NCI-H774 (cell line): ENCODE data around the gene FYB1.
"Not testable (repeated sequence)": the region's sequence is repeated elsewhere in the genome, so short reads cannot be mapped to it uniquely, and the experiment has no call there.

Source experiments
- DNase-seq: peaks from one replicate; lab custom pipeline; 2025; lab: John Stamatoyannopoulos, UW

FYB1 gene, protein sequence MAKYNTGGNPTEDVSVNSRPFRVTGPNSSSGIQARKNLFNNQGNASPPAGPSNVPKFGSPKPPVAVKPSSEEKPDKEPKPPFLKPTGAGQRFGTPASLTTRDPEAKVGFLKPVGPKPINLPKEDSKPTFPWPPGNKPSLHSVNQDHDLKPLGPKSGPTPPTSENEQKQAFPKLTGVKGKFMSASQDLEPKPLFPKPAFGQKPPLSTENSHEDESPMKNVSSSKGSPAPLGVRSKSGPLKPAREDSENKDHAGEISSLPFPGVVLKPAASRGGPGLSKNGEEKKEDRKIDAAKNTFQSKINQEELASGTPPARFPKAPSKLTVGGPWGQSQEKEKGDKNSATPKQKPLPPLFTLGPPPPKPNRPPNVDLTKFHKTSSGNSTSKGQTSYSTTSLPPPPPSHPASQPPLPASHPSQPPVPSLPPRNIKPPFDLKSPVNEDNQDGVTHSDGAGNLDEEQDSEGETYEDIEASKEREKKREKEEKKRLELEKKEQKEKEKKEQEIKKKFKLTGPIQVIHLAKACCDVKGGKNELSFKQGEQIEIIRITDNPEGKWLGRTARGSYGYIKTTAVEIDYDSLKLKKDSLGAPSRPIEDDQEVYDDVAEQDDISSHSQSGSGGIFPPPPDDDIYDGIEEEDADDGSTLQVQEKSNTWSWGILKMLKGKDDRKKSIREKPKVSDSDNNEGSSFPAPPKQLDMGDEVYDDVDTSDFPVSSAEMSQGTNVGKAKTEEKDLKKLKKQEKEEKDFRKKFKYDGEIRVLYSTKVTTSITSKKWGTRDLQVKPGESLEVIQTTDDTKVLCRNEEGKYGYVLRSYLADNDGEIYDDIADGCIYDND

DNA sequence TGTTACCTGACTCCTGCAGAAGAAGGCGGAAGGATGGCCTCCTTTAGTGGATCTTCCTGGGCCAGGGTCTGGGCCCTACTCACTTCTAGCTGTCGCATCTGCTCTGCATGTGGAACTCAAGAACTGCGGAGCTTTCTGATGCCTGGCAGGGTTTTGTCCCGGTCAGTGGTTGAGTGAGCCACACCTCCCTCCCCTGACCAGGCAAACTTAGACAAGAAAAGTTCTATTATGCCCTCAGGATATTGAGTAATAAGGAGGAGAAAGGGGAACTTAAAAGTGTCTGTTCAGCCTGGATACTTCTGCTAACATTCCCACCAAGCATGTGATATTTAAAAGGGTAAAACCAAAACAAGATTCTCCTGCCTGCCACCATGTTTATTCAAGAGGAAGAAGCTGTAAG, at the start of gene FYB1:
TSS of gene FYB1 (minus strand) at position 127 of the 400 bp plus-strand sequence. CDS start 16,603 bp downstream, outside the sequence.
- no peak for DNase-seq

DNA sequence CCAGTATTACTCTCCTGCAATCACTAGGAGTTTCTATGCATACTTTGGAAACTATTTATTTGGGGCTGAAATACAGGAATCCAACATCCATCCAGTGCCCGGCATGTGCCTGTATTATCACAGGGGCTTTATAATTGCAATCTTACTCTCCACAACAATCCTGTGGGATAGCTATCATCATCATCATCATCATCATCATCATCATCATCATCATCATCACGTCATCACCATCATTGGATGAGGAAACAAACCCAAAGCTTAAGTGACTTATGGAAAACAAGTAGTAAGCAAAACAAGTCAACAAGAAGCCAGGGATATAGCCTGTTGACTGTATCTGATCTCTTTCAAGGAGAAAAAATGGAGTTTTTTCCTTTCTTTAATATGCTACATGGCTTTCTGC, 47.8 kb upstream of the FYB1 start:
- DNase-seq: no peak

DNA sequence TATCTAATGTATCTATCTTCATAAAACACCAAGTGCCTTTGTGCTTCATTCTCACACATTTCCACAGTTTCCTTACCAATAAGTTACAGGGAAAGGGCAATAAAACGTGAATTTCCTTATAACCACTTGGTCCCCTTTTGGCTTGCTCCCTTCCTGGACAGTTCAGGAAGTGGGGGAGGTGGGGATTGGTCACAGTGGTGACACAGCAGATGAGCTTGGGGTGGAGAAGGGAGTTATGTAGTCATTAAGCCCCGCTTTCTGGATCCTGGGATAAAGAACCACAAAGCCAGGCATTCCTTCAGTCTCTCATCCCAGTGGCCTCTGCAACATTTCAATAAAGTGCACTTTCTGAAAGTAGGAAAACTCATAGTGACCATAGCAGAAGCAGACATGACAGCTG, 47.1 kb upstream of the FYB1 start:
- no peak for DNase-seq

DNA sequence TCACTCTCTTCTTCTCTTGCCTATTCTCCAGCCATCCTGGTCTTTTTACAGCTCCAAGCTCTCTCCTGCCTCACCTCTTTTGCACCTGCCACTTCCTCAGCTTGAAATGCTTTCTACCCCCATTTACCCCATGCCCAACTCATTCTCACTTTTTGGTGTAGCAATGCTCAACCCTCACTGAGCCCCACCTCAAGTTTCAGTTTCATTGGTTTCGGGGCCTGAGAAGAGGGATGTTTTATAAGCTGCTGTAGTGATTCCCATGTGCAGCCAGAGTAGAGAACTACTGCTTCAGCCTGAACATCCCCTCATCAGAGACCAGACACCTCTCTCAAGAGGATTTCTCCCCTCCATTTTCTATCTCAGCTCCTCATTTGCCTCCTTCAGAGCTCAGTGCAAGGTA, 45.2 kb upstream of the FYB1 start:
- DNase-seq: no peak

DNA sequence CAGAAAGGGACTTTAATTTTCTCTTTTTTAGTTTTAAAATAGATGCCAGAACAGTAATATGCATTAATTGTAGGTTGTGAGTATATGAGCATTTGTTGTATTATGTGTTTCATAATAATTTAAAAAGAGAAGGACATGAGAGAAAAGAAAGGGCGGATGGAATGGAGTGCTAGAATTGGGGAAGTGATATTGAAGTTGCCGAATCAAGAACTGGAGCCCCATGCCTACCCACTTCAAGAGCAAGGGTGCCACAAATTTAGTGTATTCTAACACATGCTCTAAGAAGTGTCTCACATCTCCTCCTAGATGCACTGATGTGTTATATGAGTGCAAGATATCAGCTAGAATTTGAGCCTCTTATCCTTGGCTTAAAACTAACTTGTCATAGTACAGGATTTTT, 43.6 kb upstream of the FYB1 start:
- no peak for DNase-seq

DNA sequence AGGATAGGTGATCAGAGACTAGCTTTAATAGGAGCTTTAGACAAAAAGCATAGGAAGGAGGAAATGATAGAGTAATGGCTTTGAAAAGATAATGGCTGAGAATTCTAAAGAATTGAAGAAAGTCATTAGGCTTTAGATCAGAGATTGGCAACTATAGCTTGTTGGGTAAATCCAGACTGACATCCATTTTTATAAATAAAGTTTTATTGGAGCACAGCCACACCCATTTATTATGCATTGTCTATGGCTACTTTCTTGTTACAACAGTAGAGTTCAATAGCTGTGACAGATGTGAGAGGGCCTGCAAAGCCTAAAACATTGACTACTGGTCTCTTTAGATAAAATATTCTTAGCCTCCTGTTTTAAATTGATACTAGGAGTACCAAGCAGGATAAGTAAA, 40.7 kb upstream of the FYB1 start:
- no peak for DNase-seq

DNA sequence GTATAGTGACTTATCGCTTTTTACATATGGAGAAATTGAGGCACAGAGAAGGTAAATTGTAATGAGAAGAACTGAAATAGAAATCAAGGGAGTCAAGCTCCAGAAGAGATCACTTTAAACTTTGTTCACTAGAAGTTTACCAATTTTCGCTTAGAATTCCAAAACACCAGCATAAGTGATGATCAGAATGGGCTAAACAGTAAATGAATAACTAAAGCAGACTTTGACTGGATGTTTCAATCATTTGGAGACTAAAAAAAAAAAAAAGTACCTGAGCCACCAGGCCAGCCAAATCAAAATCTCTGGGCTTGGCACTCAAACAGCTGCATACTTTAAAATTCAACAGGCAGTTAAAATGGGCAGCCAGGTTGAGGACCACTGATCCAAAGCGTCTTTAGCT, 38.2 kb upstream of the FYB1 start:
- DNase-seq: no peak

DNA sequence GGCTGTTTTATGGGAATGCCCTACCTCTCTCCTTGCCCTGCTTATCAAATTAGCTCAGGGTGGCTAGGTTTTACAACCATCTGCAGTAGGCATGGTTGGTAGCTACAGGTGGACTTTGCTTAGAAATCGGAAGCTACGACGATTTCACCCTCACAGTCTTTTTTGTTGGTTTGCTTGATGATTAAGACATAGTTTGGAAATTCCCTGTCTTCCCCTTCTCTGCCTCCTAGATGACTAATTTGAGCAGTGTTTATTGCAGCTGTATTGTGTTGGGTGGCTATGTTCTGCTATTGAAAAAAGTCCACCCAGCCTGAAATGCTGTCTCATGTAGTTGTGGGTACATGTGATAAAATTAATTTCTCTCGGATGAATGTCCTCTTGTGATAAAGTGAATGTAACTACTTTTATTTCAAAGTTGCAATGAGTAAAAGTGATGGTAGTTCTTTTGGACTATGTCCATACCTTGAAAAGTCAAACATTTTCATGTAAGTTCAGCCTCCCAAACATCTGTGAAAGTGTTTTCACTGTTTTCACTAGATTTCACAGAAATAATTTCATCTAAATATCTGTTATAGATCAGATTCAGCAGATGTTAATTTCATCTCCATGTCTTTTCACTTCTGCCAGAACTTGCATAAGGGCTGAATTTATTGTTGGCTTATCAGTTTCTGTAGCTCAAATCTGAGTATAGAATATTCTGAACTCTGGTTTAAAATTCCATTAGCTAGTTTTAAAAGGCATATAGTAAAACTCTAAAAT, 37.3 kb upstream of the FYB1 start:
- DNase-seq: no peak

DNA sequence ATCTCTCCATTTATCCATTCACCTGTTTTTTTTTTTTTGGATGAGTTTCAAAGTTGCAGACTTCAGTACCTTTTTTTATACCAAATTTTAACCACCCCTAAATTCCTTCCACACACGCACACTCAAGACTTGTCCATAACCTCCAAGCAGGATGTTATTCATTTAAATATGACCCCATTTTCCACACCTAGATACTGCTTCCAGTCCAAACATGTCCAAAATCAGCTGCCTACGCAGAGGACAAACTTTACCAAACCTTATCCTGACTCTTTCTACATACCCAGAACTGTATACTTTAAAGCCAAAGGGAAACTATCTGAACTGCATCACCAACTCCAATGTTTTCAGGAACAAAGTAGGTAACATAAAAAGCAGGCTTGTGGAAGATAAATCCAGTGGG, 36.0 kb upstream of the FYB1 start:
- DNase-seq: no peak

DNA sequence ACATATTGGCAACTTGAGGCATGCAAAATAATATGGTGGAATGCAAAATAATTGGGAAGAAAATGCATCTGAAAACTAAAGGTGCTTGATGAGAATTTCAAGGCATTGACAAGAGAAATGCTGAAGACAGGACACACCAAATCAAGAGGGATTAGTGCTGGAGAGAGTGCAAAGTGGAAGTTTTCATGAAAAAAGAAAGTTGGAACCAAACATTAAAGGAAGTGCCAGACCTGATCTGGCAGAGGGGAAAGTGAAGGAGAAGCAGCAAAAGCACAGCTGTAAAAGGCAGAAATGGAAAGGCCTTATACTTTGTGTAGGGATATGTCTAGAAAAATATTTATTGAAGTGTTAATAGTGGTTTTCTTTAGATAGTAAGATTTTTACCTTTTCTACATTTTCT, 35.3 kb upstream of the FYB1 start:
- no peak for DNase-seq

DNA sequence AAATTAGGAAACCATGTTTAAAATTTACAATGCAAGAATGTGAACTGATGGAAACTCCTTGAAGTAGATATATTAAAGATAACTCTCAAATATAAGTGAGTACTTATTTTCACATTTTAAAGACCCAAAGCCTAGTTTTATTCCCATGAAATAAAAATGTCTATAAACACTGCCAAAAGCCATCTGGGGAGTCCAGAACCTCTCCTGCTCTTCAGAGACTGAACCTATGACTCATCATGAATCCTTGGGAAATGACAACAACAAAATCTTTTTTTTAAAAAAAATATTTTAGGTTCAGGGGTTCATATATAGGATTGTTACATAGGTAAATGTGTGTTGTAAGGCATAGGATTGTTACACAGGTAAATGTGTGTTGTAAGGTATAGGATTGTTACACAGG, 33.8 kb upstream of the FYB1 start:
- no peak for DNase-seq

DNA sequence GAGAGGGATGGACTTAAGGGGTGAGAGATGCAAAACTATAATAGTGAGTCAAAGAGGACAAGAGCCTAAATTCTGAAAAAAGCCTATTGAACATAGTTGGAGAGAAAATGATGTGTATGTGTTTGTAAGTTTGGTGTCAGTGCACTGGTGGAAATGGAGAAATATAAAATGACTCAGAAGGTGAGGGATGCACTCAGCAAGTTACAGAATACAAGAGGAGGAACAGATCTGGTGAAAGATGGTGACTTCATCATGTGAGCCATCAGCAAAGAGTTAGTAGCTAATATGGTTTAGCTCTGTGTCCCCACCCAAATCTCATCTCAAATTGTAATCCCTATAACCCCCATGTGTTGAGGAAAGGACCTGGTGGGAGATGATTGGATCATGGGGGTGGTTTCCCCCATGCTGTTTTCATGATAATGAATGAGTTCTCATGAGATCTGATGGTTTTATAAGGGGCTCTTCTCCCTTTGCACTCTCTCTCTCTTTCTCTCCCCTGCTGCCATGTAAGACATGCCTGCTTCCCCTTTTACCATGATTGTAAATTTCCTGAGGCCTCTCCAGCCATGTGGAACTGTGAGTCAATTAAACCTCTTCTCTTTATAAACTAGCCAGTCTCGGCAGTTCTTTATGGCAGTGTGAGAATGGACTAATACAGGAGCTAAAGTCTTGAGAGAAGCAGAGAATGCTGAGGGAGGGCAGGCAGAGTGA, 30.4 kb upstream of the FYB1 start:
- no peak for DNase-seq

DNA sequence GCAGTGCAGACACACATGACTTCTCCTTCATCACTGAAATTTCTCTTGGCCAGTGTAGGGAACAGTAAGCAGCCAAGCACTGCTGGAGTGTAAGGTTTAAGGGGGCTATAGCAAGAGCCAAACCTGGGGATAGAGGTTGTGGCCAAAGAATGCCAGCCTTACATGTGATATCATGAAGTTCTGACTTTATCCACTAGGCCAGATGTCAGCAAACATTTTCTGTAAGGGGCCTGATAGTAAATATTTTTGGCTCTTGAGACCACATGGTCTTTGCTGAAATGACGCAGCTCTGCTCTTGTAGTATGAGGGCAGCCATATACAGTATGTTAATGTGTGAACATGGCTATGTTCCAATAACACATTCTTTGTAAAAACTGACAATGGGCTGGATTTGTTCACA, 29.7 kb upstream of the FYB1 start:
- DNase-seq: no peak

DNA sequence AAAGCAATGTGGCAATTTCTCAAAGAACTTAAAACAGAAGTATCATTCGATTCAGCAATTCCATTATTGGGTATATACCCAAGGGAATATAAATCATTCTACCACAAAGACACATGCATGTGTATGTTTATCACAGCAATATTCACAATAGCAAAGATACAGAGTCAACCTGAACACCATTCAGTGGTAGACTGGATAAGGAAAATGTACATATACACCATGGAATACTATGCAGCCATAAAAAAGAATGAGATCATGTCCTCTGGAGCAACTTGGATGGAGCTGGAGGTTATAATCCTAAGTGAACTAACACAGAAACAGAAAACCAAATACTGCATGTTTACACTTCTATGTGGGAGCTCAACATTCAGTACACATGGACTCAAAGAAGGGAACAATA, 21.4 kb upstream of the FYB1 start:
- DNase-seq: no peak

DNA sequence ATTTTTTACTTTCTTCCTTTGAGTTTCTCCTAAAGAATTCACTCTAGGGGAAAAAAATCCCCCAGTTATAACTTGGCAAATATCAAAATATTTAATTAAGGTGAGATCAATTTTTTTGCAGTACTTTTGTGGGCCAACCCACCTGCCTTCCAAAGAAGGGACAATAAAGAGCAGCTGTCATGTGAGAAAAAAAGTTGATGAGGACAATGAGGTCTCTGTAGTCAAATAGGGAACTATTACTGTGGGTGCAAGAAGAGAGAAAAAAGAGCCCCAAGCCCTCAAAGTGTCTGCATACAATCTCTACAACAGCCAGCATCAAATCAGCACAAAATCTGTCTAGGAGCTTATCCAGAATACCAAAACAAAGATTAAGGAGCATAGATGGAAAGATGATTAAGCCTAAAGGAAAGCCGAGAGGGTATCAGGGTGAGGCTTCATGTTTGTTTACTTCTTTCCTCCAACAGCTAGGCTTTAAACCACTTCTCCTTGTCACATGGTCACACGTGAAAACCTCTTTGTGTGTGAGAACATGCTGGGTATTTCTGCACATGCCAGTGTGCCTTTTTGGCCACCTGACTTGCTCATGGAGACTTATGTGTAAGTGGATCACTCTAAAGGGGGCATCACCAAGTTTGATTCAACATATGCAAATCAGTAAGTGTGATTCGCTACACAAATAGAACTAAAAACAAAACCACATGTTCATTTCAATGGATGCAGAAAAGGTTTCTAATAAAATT, 19.2 kb upstream of the FYB1 start:
- DNase-seq: no peak

DNA sequence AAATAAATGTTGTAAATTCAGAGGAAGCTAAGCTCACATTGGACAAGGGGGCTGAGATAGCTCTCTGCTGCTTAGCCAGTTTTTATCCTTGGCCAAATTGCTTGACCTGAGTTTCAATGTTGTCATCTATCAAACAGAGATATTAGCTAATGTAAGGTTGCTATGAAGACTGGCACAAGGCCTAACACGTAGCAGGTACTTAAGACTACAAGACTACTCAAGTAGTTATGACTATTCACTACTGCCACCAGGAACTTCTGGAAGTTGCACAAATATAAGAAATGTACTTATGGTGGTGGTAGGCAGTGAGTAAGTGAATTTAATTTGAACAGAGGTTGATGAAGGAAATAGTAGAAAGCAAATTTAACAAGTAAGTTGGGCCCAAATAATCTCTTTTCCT, 17.4 kb upstream of the FYB1 start:
- DNase-seq: no peak

DNA sequence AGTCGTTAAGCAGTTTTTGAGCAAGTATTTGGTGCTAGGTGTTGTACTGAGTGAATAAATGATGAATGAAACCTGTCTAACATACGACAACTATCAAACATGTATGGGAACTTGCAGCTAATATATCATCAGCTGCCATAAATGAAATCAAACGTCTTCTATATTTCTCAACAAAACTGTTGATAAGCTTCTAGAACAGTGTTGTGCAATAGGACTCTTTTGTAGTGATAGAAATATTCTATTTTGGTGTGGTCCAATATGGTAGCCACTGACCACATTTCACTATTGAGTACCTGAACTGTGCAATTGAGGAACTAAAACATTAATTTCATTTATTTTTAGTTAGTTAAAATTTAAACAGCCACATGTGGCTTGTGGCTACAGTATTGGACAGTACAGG, 16.3 kb upstream of the FYB1 start:
- DNase-seq: no peak

DNA sequence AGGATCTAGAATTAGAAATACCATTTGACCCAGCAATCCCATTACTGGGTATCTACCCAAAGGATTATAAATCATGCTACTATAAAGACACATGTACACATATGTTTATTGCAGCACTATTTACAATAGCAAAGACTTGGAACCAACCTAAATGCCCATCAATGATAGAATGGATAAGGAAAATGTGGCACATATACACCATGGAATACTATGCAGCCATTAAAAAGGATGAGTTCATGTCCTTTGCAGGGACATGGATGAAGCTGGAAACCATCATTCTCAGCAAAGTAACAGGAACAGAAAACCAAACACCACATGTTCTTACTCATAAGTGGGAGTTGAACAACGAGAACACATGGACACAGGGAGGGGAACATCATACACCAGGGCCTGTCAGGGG, 15.1 kb upstream of the FYB1 start:
- not testable (repeated sequence) for DNase-seq

DNA sequence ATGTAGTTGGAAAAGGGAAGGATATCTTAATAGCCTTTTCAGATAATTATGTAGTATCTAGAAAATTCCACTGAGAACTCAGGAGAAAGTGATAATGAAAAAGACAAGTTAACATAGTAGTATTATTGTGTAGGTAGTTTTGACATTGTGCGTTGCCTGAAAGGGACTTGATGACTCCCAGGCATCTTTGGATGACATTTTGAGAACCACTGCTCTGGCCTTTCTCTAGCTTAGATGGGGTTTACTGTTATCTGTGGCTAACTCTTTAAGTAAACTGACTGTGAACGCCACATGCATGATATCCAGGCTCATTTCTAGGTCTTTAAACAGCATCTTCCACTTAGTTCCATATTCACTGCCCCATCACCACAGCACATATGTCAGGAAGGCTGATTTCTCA, 14.4 kb upstream of the FYB1 start:
- no peak for DNase-seq

DNA sequence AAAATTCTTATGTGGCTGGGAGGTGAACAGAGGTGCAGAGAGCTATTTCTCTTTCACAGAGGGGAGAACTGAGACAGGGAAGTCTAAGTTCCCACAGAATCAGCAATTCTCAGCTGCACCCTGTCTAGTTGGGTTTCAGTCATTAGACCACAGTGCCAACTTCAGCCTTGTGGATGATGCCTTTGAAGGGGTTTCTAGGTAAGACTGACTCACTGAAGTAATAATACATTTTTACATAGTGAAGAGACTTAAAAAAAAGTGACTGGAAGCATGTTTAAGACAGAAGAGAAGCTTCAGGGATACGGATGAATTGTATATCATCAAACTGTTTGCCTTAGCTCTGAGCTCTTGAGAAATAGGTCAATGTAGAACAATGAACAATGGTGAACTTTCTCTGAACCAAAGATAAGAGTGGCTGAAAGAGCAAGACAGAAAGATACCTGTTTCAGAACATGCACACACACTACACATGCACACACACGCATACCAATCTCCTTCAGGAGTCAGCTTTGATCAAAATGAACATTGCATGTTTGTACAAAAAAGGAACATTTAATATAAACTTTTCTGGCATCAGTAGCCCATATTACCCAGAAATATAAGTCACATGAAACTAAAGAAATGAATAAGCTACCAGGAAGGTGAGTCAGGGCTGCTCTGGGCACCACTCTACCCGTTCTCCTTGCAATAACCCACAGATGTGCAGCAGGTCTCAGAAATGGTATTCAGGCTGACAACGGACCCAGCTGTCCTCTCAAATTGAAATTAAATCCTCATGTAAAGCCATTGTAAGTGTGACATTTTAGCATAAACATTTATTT, 12.6 kb upstream of the FYB1 start:
- DNase-seq: no peak
